ENCODE data around the gene PAQR3. TPM values are rescaled to one million over a fixed set of nuclear protein-coding genes. Genes with fewer than 3 reads are reported as not detected.

PAQR3 gene
- total RNA-seq, 2 experiments from 2014 or later, result 10.2 to 11.4 TPM

- ATAC-seq, result no peak
- intact Hi-C loops (cut with micrococcal nuclease), result no loop called here
- Mint-ChIP-seq H3K27me3 (no peaks in the 10 kb centered on the region), H3K4me3 (no peak overlapping the region), H3K27ac (no peak overlapping the region), H3K4me1 (ENCODE audit: low read depth) (no peaks in the 10 kb centered on the region), H3K36me3 (ENCODE audit: low read depth) (no peaks in the 10 kb centered on the region), H3K9me3 (peaks cover 2% of the 10 kb centered on the region)
- ChIA-PET CTCF (no interaction called here), POLR2A (no interaction called here)
- TF ChIP-seq CTCF (IDR thresholded peaks at IDR 0.05), result no peak
- DNase-seq, result no peak
These were observed 32.1 kb upstream of the PAQR3 start for GRCh38 chr4:78971326-78971725.

GRCh38 chr4:78962597-78963115, 23.4 kb upstream of the PAQR3 start:
- no peak for ATAC-seq
- no peak for TF ChIP-seq CTCF (IDR thresholded peaks at IDR 0.05)
- H3K36me3 Mint-ChIP-seq (ENCODE audit: low read depth), result no peaks in the 10 kb centered on the region
- H3K27ac Mint-ChIP-seq, result no peak overlapping the region
- no peak overlapping the region for H3K4me3 Mint-ChIP-seq
- no peaks in the 10 kb centered on the region for H3K4me1 Mint-ChIP-seq (ENCODE audit: low read depth)
- peaks cover 2% of the 10 kb centered on the region for H3K9me3 Mint-ChIP-seq
- DNase-seq, result no peak
- ChIA-PET POLR2A (no interaction called here), CTCF (interaction anchor here (1.7 kb wide), 1 partner anchor 10 kb away, joined by 9 read pairs; no protein-coding TSS in a partner anchor)
- intact Hi-C loops (cut with micrococcal nuclease), result no loop called here
- peaks cover 7% of the 10 kb centered on the region for H3K27me3 Mint-ChIP-seq

- TF ChIP-seq CTCF (IDR thresholded peaks at IDR 0.05), result no peak
- intact Hi-C loops (cut with micrococcal nuclease), result no loop called here
- H3K36me3 Mint-ChIP-seq (ENCODE audit: low read depth), result no peaks in the 10 kb centered on the region
- no peak overlapping the region for H3K27ac Mint-ChIP-seq
- ChIA-PET POLR2A (no interaction called here), CTCF (no interaction called here)
- H3K9me3 Mint-ChIP-seq, result no peaks in the 10 kb centered on the region
- DNase-seq, result no peak
- no peak for ATAC-seq
- no peak overlapping the region for H3K4me3 Mint-ChIP-seq
- H3K4me1 Mint-ChIP-seq (ENCODE audit: low read depth), result no peaks in the 10 kb centered on the region
- H3K27me3 Mint-ChIP-seq, result peaks cover 7% of the 10 kb centered on the region
These were observed 21.7 kb upstream of the PAQR3 start for GRCh38 chr4:78960926-78961325.

GRCh38 chr4:78956975-78957374, 17.7 kb upstream of the PAQR3 start:
- ATAC-seq (no peak), DNase-seq (no peak)
- Mint-ChIP-seq H3K36me3 (ENCODE audit: low read depth) (no peaks in the 10 kb centered on the region), H3K4me1 (ENCODE audit: low read depth) (no peaks in the 10 kb centered on the region), H3K9me3 (no peaks in the 10 kb centered on the region), H3K27ac (no peak overlapping the region), H3K4me3 (no peak overlapping the region), H3K27me3 (peaks cover 10% of the 10 kb centered on the region)
- CTCF ChIA-PET, result no interaction called here
- TF ChIP-seq CTCF (IDR thresholded peaks at IDR 0.05), result no peak
- intact Hi-C loops (cut with micrococcal nuclease), result no loop called here
- POLR2A ChIA-PET, result no interaction called here

- POLR2A ChIA-PET, result no interaction called here
- no peak for ATAC-seq
- no peak overlapping the region for H3K27ac Mint-ChIP-seq
- H3K4me3 Mint-ChIP-seq, result no peak overlapping the region
- H3K4me1 Mint-ChIP-seq (ENCODE audit: low read depth), result no peaks in the 10 kb centered on the region
- intact Hi-C loops (cut with micrococcal nuclease), result loop anchor here (5.0 kb wide), 2 partner anchors 623 to 1258 kb away; no protein-coding TSS in a partner anchor
- TF ChIP-seq CTCF (IDR thresholded peaks at IDR 0.05), result peak; percentile 50
- DNase-seq, result peak; percentile 13
- no peaks in the 10 kb centered on the region for H3K9me3 Mint-ChIP-seq
- peaks cover 6% of the 10 kb centered on the region for H3K27me3 Mint-ChIP-seq
- CTCF ChIA-PET, result interaction anchor here (0.8 to 2.7 kb wide), 6 partner anchors 10 to 1266 kb away, joined by 3 to 13 read pairs (median 10); partner anchors contain the start of gene PAQR3
- H3K36me3 Mint-ChIP-seq (ENCODE audit: low read depth), result no peaks in the 10 kb centered on the region
These were observed 14.8 kb upstream of the PAQR3 start for GRCh38 chr4:78953769-78954666.

Data from activated CD8-positive, alpha-beta T cell treated with anti-CD3 and anti-CD28 coated beads for 36 hours (primary cell).